Body of pancreas (tissue), 4 donors: ENCODE measurements around the gene ANKRD33B. TPM values are rescaled to one million over a fixed set of nuclear protein-coding genes. Genes with fewer than 3 reads are reported as not detected.
"Not testable (repeated sequence)": the region's sequence is repeated elsewhere in the genome, so short reads cannot be mapped to it uniquely, and the experiment has no call there.

ENCODE experiments used
- ATAC-seq: fragments of 150-250 bp; one replicate; pipeline ENCODE4 v1.9.1; 2016
- DNase-seq, 4 donors: peaks; one replicate each; pipeline ENCODE4 v3.0.0-alpha.2; 2019
- H3K27ac ChIP-seq, 4 donors: fragments of 200-600 bp; sonication (generic); 1 replicate in 3 of 4; 2 replicates in 1 of 4; pipeline versions ENCODE4 v1.5.1 to v1.6.1; 2016 to 2019; ENCODE audit warnings: mild to moderate bottlenecking in 1 of 4, mixed read lengths in 1 of 4, moderate library complexity in 1 of 4
- H3K27me3 ChIP-seq, 2 donors: fragments of 200-600 bp; sonication (generic); one replicate each; pipeline ENCODE4 v1.6.0; 2016; ENCODE audit warnings: mild to moderate bottlenecking in 1 of 2
- H3K36me3 ChIP-seq, 2 donors: fragments of 200-600 bp; sonication (generic); replicated peaks in 1 of 2; 2 replicates each; pipeline ENCODE4 v1.5.1; 2016; ENCODE audit warnings: low read depth in 2 of 2; ENCODE audit not compliant: insufficient read depth in 1 of 2
- H3K4me1 ChIP-seq: fragments of 200-600 bp; sonication (generic); one replicate; pipeline ENCODE4 v1.6.0; 2016
- H3K4me3 ChIP-seq, 2 donors: fragments of 200-600 bp; sonication (generic); 1 replicate in 1 of 2; 2 replicates in 1 of 2; pipeline ENCODE4 v1.5.1; 2016 to 2019
- H3K9me3 ChIP-seq, 3 donors: fragments of 200-600 bp; sonication (generic); 1 replicate in 2 of 3; 2 replicates in 1 of 3; pipeline ENCODE4 v1.5.1; 2016
- POLR2A ChIP-seq, 3 donors: fragments of 450-650 bp; IDR thresholded peaks; one replicate each; pipeline ENCODE4 v1.6.1; 2016; ENCODE audit warnings: antibody characterized with exemption in 3 of 3, mild to moderate bottlenecking in 2 of 3
- WGBS, 2 donors: methylation state at CpG; one replicate each; pipeline ENCODE4 v1.1.5; 2017; 5-methylcytosine and 5-hydroxymethylcytosine counted together
- intact Hi-C: fragments of 100-400 bp; cut with DNase I; formaldehyde crosslinking; loops from one replicate; pipeline ENCODE4 v1.15.1; 2023
- total RNA-seq, 2 donors: library from RNA; depleted of rRNA; stranded (reverse); fragments of >200 nt; gene quantifications; one replicate each; pipeline ENCODE4 v1.1.0, GENCODE V29; 2016
- TF ChIP-seq, protein P1 (sequence below), 7 experiments: fragments of 450-650 bp in 4 of 7; fragments of 200-600 bp in 3 of 7; sonication (generic) in 3 of 7; IDR thresholded peaks; one replicate each; pipeline ENCODE4 v1.5.1; 2016 to 2019; ENCODE audit warnings: antibody characterized with exemption in 7 of 7

The ANKRD33B gene
- total RNA-seq, 2 donors from 2014 or later: 2.3 to 3.9 TPM

DNA sequence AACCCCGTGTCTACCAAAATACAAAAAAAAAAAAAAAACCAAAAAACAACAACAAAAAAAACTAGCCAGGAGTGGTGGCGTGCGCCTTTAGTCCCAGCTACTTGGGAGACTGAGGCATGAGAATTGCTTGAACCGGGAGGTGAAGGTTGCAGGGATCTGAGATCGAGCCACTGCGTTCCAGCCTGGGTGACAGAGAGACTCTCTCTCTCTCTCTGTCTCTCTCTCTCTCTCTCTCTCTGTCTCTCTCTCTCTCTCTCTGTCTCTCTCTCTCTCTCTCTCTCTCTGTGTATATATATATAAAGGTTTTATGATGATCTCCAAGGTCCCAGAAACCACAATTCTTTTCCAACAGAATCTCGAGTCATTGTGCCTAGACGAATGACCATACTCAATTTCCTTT is 18.8 kb upstream of the ANKRD33B start:
- ATAC-seq: no peak

DNA sequence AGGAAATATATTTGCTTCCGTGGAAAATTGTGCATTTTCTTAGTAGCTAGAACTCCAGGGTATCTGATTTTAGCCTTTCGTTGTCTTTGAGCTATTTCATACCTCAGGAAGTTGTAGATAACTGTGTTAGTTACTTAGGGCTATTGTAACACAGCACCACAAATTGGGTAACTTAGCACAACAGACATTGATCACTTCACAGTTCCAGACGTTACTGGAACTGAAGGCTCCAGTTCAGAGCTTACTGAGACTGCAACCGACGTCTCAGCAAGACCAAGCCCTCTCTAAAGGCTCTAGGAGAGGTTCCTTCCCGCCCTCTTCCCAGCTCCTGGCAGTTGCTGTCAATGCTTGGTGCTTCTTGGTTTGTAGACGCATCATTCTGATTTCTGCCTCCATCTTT is 17.7 kb upstream of the ANKRD33B start:
- no peak for ATAC-seq
- TF ChIP-seq, protein P1, sequence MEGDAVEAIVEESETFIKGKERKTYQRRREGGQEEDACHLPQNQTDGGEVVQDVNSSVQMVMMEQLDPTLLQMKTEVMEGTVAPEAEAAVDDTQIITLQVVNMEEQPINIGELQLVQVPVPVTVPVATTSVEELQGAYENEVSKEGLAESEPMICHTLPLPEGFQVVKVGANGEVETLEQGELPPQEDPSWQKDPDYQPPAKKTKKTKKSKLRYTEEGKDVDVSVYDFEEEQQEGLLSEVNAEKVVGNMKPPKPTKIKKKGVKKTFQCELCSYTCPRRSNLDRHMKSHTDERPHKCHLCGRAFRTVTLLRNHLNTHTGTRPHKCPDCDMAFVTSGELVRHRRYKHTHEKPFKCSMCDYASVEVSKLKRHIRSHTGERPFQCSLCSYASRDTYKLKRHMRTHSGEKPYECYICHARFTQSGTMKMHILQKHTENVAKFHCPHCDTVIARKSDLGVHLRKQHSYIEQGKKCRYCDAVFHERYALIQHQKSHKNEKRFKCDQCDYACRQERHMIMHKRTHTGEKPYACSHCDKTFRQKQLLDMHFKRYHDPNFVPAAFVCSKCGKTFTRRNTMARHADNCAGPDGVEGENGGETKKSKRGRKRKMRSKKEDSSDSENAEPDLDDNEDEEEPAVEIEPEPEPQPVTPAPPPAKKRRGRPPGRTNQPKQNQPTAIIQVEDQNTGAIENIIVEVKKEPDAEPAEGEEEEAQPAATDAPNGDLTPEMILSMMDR (IDR thresholded peaks at IDR 0.05): no peak
- no peak for TF ChIP-seq POLR2A (IDR thresholded peaks at IDR 0.05)
- Histone ChIP-seq H3K9me3 (no peaks in the 10 kb centered on the region), H3K27me3 (no peaks in the 10 kb centered on the region), H3K4me3 (no peak overlapping the region), H3K27ac (no peak overlapping the region), H3K36me3 (no peaks in the 10 kb centered on the region), H3K4me1 (no peaks in the 10 kb centered on the region)
- intact Hi-C loops: no loop called here
- 40 to 43% methylated on average over 7 of the region's 7 CpGs for WGBS, 2 donors
- DNase-seq: no peak

More for the DNA sequence above, 18.8 kb upstream of the ANKRD33B start:
- Histone ChIP-seq H3K4me1 (no peaks in the 10 kb centered on the region), H3K36me3 (no peaks in the 10 kb centered on the region), H3K27ac (no peak overlapping the region), H3K4me3 (no peak overlapping the region), H3K27me3 (no peaks in the 10 kb centered on the region), H3K9me3 (no peaks in the 10 kb centered on the region)
- TF ChIP-seq POLR2A (IDR thresholded peaks at IDR 0.05): no peak
- TF ChIP-seq, protein P1 (IDR thresholded peaks at IDR 0.05): no peak
- 65 to 76% methylated on average over 8 of the region's 8 CpGs for WGBS, 2 donors
- no peak for DNase-seq
- intact Hi-C loops: no loop called here

DNA sequence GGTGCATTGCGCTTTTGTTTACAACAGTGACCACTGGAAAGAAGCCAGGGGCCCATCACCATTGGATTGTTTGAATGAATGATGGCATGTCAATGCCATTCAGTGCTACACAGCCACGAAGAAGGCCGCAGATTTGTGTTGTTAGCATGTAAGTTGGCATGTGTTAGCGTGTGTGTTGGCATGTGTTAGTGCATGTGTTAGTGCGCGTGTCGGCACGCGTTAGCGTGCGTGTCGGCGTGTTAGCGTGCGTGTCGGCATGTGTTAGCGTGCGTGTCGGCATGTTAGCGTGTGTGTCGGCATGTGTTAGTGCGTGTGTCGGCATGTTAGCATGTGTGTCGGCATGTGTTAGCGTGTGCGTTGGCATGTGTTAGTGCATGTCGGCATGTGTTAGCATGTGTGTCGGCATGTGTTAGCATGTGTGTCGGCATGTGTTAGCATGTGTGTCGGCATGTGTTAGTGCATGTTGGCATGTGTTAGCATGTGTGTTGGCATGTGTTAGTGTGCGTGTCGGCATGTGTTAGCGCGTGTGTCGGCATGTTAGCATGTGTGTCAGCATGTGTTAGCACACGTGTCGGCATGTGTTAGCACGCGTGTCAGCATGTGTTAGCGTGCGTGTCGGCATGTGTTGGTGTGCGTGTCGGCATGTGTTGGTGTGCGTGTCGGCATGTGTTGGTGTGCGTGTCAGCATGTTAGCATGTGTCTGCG is 15.3 kb upstream of the ANKRD33B start:
- ATAC-seq (no peak), DNase-seq (no peak)
- TF ChIP-seq POLR2A (IDR thresholded peaks at IDR 0.05): no peak
- no peaks in the 10 kb centered on the region for H3K36me3 ChIP-seq
- 87 to 93% methylated on average over 48 of the region's 48 CpGs for WGBS, 2 donors
- intact Hi-C loops: no loop called here
- H3K27ac ChIP-seq: no peak overlapping the region
- no peaks in the 10 kb centered on the region for H3K4me1 ChIP-seq
- no peaks in the 10 kb centered on the region for H3K27me3 ChIP-seq
- no peaks in the 10 kb centered on the region for H3K9me3 ChIP-seq
- H3K4me3 ChIP-seq: no peak overlapping the region

DNA sequence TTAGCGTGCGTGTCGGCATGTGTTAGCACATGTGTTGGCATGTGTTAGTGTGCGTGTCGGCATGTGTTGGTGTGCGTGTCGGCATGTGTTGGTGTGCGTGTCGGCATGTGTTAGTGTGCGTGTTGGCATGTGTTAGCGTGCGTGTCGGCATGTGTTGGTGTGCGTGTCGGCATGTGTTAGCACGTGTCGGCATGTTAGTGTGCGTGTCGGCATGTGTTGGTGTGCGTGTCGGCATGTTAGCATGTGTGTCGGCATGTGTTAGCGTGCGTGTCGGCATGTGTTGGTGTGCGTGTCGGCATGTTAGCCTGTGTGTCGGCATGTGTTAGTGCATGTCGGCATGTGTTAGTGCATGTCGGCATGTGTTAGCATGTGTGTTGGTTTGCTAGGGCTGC is 14.8 kb upstream of the ANKRD33B start:
- WGBS, 2 donors: 93 to 94% methylated on average over 30 of the region's 30 CpGs
- H3K36me3 ChIP-seq, ATAC-seq, H3K4me1 ChIP-seq, H3K9me3 ChIP-seq, H3K27ac ChIP-seq, DNase-seq, H3K4me3 ChIP-seq, H3K27me3 ChIP-seq, intact Hi-C loops: not testable (repeated sequence)

DNA sequence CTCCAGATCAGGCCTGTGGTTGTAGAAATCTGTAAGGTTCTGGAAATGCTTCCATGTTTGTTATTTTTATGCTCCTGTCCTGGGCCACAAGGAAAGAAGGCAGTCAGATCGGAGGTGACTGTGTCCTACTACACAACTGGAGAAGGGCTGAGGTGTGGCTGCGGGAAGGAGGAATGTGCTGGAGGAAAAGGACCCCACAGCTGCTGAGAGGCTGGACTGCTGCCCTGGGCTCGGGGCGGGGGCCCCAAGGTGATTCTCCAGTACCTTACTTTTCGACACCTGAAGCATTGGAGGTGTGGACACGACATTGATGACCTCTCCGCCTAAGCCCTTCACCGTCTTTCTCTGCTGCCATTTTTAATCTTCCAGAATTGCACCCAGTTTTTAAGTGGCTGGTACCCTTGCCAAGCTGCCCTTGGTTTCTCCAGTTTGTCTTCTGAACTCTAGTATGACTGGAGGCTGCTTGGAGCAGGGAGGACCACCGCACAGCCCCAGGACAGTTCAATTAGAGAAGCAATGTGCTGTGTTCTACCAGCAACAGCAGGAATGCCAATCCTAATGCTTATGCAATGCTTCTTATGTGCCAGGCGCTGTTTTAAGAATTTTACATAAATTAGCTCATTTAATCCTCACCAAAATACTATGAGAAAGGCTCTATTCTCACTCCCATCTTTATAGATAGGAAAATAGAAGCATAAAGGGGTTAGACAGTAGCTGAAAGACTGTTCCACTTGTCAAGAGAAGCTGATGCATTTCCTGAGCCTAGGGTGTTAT is 13.5 kb upstream of the ANKRD33B start:
- no peaks in the 10 kb centered on the region for H3K9me3 ChIP-seq
- no peaks in the 10 kb centered on the region for H3K4me1 ChIP-seq
- intact Hi-C loops: no loop called here
- H3K4me3 ChIP-seq: no peak overlapping the region
- H3K27ac ChIP-seq: peak overlapping the region in 3 of 4 donors; percentile 63 to 78 (median 69)
- no peaks in the 10 kb centered on the region for H3K27me3 ChIP-seq
- WGBS, 2 donors: 74 to 76% methylated on average over 10 of the region's 10 CpGs
- H3K36me3 ChIP-seq: no peaks in the 10 kb centered on the region
- TF ChIP-seq, protein P1 (IDR thresholded peaks at IDR 0.05): no peak
- TF ChIP-seq POLR2A (IDR thresholded peaks at IDR 0.05): no peak
- ATAC-seq (no peak), DNase-seq (no peak)
